SK-N-SH (cell line): ENCODE results near the gene GNAT2. TPM values are rescaled to one million over a fixed set of nuclear protein-coding genes. Genes with fewer than 3 reads are reported as not detected.

Source experiments
- CTCF ChIA-PET: fragments of 300-600, 350-600 bp; formaldehyde crosslinking; extraction: SDS; loops from one replicate; lab custom pipeline; 2021; lab: Yijun Ruan, JAX
- POLR2A ChIA-PET: fragments of 350-600 bp; sonication (Branson Sonifier 250); formaldehyde crosslinking; extraction: SDS; loops from one replicate; lab custom pipeline; 2020; ENCODE audit warnings: antibody characterized with exemption, inconsistent platforms; lab: Yijun Ruan, JAX
- DNase-seq: peaks from one replicate; pipeline ENCODE4 v3.0.0; 2012
- H2AFZ ChIP-seq: fragments of 200-600 bp; sonication (generic); 2 replicates; pipeline ENCODE4 v1.8.1; 2016; ENCODE audit warnings: antibody characterized with exemption, mild to moderate bottlenecking, low read depth
- H3F3A ChIP-seq: fragments of 200-600 bp; sonication (generic); replicated peaks from 2 replicates; pipeline ENCODE3; 2016; ENCODE audit warnings: antibody characterized with exemption, mild to moderate bottlenecking; ENCODE audit not compliant: insufficient read depth
- H3K27ac ChIP-seq, 2 experiments: fragments of 200-500 bp in 1 of 2; fragments of 200-600 bp in 1 of 2; sonication (Bioruptor generic) in 1 of 2; sonication (generic), shearing (Covaris generic) in 1 of 2; 2 replicates each; pipeline versions ENCODE4 v1.5.1 to v1.6.1; 2014 to 2016; ENCODE audit warnings: low read depth in 2 of 2, inconsistent platforms in 1 of 2, low read length in 1 of 2, mild to moderate bottlenecking in 1 of 2, mixed read lengths in 1 of 2
- H3K27me3 ChIP-seq: fragments of 200-600 bp; sonication (generic), shearing (Covaris generic); 2 replicates; pipeline ENCODE4 v1.6.1; 2016; ENCODE audit warnings: mixed run types; ENCODE audit not compliant: insufficient read depth
- H3K36me3 ChIP-seq, 2 experiments: fragments of 200-500 bp in 1 of 2; fragments of 200-600 bp in 1 of 2; sonication (Bioruptor generic) in 1 of 2; sonication (generic) in 1 of 2; replicated peaks in 1 of 2; 2 replicates each; pipeline versions ENCODE3 to v1.5.1; 2014 to 2016; ENCODE audit warnings: low read length in 1 of 2, mild to moderate bottlenecking in 1 of 2; ENCODE audit not compliant: insufficient read depth in 2 of 2, control insufficient read depth in 1 of 2
- H3K4me1 ChIP-seq, 2 experiments: fragments of 200-500 bp in 1 of 2; fragments of 200-600 bp in 1 of 2; sonication (Bioruptor generic) in 1 of 2; sonication (generic), shearing (Covaris generic) in 1 of 2; 2 replicates each; pipeline versions ENCODE4 v1.5.1 to v1.6.1; 2014 to 2016; ENCODE audit warnings: low read depth in 1 of 2, low read length in 1 of 2, mixed run types in 1 of 2; ENCODE audit not compliant: insufficient read depth in 2 of 2, control insufficient read depth in 1 of 2
- H3K4me2 ChIP-seq: fragments of 200-600 bp; sonication (generic), shearing (Covaris generic); 2 replicates; pipeline ENCODE4 v1.6.1; 2017; ENCODE audit warnings: mixed run types
- H3K4me3 ChIP-seq, 2 experiments: fragments of 200-500 bp in 1 of 2; fragments of 200-600 bp in 1 of 2; sonication (Bioruptor generic) in 1 of 2; sonication (generic), shearing (Covaris generic) in 1 of 2; 2 replicates each; pipeline versions ENCODE4 v1.5.1 to v1.8.1; 2014 to 2016; ENCODE audit warnings: low read depth in 2 of 2, inconsistent platforms in 1 of 2, low read length in 1 of 2, mild to moderate bottlenecking in 1 of 2, mixed read lengths in 1 of 2, moderate library complexity in 1 of 2
- H3K79me2 ChIP-seq: fragments of 200-600 bp; sonication (generic); 2 replicates; pipeline ENCODE4 v1.8.1; 2017; ENCODE audit warnings: mild to moderate bottlenecking; ENCODE audit not compliant: insufficient read depth
- H3K9ac ChIP-seq: fragments of 200-600 bp; sonication (generic); 2 replicates; pipeline ENCODE4 v1.6.1; 2017; ENCODE audit warnings: mixed run types
- H3K9me2 ChIP-seq: fragments of 200-600 bp; sonication (generic); 2 replicates; pipeline ENCODE4 v1.6.1; 2017; ENCODE audit warnings: mixed run types
- H3K9me3 ChIP-seq: fragments of 200-600 bp; sonication (generic); 2 replicates; pipeline ENCODE4 v1.6.1; 2017; ENCODE audit warnings: mixed run types, mild to moderate bottlenecking, moderate library complexity
- H4K20me1 ChIP-seq: fragments of 200-600 bp; sonication (generic); 2 replicates; pipeline ENCODE4 v1.6.1; 2017; ENCODE audit warnings: mild to moderate bottlenecking, mixed run types; ENCODE audit not compliant: insufficient read depth
- CHD2 ChIP-seq: fragments of 150-350 bp; IDR thresholded peaks from 2 replicates; pipeline ENCODE4 v1.6.1; 2018; ENCODE audit warnings: low read length; ENCODE audit not compliant: partially characterized antibody
- ELF1 ChIP-seq: IDR thresholded peaks from 2 replicates; pipeline ENCODE4 v1.4.0; 2012
- EP300 ChIP-seq, 2 experiments: IDR thresholded peaks; 2 replicates each; pipeline versions ENCODE4 v1.4.0 to v1.6.1; 2012; ENCODE audit warnings: borderline replicate concordance in 1 of 2, low read depth in 1 of 2, low read length in 1 of 2
- FOSL2 ChIP-seq: IDR thresholded peaks from 2 replicates; pipeline ENCODE4 v1.4.0; 2012; ENCODE audit warnings: low read depth, mild to moderate bottlenecking, moderate library complexity, borderline replicate concordance
- FOXM1 ChIP-seq: IDR thresholded peaks from 2 replicates; pipeline ENCODE4 v1.4.0; 2012; ENCODE audit warnings: low read depth, mild to moderate bottlenecking
- GABPA ChIP-seq: IDR thresholded peaks from 2 replicates; pipeline ENCODE4 v1.4.0; 2012; ENCODE audit warnings: low read depth, mild to moderate bottlenecking
- JUND ChIP-seq: IDR thresholded peaks from 2 replicates; pipeline ENCODE4 v1.4.0; 2012
- NFIC ChIP-seq: IDR thresholded peaks from 2 replicates; pipeline ENCODE4 v1.4.0; 2012; ENCODE audit warnings: borderline replicate concordance
- NRF1 ChIP-seq: IDR thresholded peaks from 2 replicates; pipeline ENCODE4 v1.6.1; 2012; ENCODE audit warnings: low read depth, mild to moderate bottlenecking, low read length
- RAD21 ChIP-seq: IDR thresholded peaks from 2 replicates; pipeline ENCODE4 v1.6.1; 2012; ENCODE audit warnings: mild to moderate bottlenecking, low read length
- RFX5 ChIP-seq: IDR thresholded peaks from 2 replicates; pipeline ENCODE4 v1.6.1; 2012; ENCODE audit warnings: mild to moderate bottlenecking, improper control_type of control experiment, low read length
- RXRA ChIP-seq: IDR thresholded peaks from 2 replicates; pipeline ENCODE4 v1.4.0; 2012; ENCODE audit warnings: low read depth, mild to moderate bottlenecking, borderline replicate concordance
- SMC3 ChIP-seq: IDR thresholded peaks from 2 replicates; pipeline ENCODE4 v1.6.1; 2012; ENCODE audit warnings: low read depth, low read length, improper control_type of control experiment
- TAF1 ChIP-seq: IDR thresholded peaks from 2 replicates; pipeline ENCODE4 v1.6.1; 2012; ENCODE audit warnings: low read depth, mild to moderate bottlenecking, low read length, moderate library complexity, borderline replicate concordance
- TCF12 ChIP-seq: IDR thresholded peaks from 2 replicates; pipeline ENCODE4 v1.4.0; 2012
- WGBS: methylation state at CpG from one replicate; pipeline ENCODE4 v1.1.6; 2017; ENCODE audit warnings: low lambda C conversion rate; 5-methylcytosine and 5-hydroxymethylcytosine counted together
- polyA plus RNA-seq, 3 experiments: library from polyadenylated mRNA; depleted of rRNA; stranded (reverse); fragments of >200 nt; gene quantifications; 2 replicates each; pipeline ENCODE4 v1.2.3, GENCODE V29; 2012
- TF ChIP-seq, protein P1 (sequence below): IDR thresholded peaks from 2 replicates; pipeline ENCODE4 v1.4.0; 2012; ENCODE audit warnings: low read depth, borderline replicate concordance
- TF ChIP-seq, protein P2 (sequence below): fragments of 150-350 bp; IDR thresholded peaks from 2 replicates; pipeline ENCODE4 v1.6.1; 2017; ENCODE audit warnings: antibody characterized with exemption, low read length, low read depth, borderline replicate concordance
- TF ChIP-seq, protein P3 (sequence below): IDR thresholded peaks from 2 replicates; pipeline ENCODE4 v1.6.1; 2012; ENCODE audit warnings: mild to moderate bottlenecking, low read depth, low read length, moderate library complexity

The GNAT2 gene
- polyA plus RNA-seq, 1 of the 3 experiments (the other 2 are of a cell fraction): 0.16 TPM

DNA sequence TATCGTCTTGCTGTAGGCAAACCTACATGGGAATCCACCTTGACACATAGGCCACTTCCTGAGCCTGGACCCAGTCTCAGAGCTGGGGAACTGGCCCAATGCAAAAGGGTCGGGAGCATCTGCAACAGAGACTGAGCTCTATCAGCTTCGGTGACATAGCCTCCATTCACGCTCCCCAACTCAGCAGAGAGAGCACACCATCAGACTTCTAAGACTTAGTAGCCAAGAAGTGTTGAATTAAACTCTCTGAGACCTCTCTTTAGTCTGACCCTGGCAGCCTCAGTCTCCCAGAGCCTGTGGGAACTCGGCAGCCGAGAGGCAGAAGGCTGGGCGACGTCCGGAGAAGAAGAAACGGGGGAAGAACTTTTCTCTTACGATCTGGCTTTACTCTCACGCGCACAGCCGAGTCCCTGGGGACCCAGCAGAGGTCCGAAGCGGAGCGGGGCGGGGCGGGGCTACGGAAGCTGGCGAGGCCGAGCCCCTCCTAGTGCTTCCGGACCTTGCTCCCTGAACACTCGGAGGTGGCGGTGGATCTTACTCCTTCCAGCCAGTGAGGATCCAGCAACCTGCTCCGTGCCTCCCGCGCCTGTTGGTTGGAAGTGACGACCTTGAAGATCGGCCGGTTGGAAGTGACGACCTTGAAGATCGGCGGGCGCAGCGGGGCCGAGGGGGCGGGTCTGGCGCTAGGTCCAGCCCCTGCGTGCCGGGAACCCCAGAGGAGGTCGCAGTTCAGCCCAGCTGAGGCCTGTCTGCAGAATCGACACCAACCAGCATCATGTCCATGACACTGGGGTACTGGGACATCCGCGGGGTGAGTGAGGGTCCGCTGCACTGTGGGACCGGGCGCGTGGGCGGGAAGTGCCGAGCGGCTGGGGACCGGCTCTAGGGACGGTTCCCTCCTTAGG, 36.5 kb upstream of the GNAT2 start, which contains the start of gene GSTM4 (continued):
- TF ChIP-seq, protein P1, sequence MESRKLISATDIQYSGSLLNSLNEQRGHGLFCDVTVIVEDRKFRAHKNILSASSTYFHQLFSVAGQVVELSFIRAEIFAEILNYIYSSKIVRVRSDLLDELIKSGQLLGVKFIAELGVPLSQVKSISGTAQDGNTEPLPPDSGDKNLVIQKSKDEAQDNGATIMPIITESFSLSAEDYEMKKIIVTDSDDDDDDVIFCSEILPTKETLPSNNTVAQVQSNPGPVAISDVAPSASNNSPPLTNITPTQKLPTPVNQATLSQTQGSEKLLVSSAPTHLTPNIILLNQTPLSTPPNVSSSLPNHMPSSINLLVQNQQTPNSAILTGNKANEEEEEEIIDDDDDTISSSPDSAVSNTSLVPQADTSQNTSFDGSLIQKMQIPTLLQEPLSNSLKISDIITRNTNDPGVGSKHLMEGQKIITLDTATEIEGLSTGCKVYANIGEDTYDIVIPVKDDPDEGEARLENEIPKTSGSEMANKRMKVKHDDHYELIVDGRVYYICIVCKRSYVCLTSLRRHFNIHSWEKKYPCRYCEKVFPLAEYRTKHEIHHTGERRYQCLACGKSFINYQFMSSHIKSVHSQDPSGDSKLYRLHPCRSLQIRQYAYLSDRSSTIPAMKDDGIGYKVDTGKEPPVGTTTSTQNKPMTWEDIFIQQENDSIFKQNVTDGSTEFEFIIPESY: no peak

DNA sequence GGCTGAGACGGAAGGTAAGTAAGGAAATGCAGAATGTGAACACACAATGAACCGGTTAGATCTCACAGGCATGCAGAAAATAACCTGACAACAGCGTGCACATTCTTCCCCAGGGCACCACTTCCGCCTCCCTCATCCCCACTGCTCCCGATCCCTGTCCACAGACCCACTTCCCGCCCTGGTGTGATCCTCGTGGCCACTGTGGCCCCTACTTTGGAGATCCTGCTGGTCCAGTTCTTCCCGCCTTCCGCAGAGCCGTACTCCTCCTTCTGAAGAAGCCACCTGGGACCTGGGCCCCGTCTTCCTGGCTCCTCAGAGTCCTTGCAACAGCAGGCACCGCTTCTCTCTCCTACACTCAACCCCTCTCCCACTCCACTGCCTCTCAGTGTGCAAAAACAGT, 35.1 kb upstream of the GNAT2 start:
- Histone ChIP-seq H2AFZ (no peak overlapping the region), H3K4me1 (peaks cover 12 to 24% of the 10 kb centered on the region in 2 experiments), H3K4me2 (no peak overlapping the region), H4K20me1 (no peaks in the 10 kb centered on the region), H3K36me3 (peaks cover 0 to 4% of the 10 kb centered on the region in 2 experiments), H3F3A (no peaks in the 10 kb centered on the region), H3K9me2 (no peaks in the 10 kb centered on the region), H3K9me3 (no peaks in the 10 kb centered on the region), H3K27ac (no peak overlapping the region), H3K4me3 (no peak overlapping the region), H3K27me3 (no peaks in the 10 kb centered on the region), H3K9ac (no peak overlapping the region), H3K79me2 (no peaks in the 10 kb centered on the region)
- ChIA-PET POLR2A (interaction anchor here (3.3 kb wide), 1 partner anchor 106 kb away, joined by 13 read pairs; the partner anchor contains the start of gene GNAI3), CTCF (interaction anchor here (1.5 to 4.0 kb wide), 6 partner anchors 14 to 330 kb away, joined by 4 to 29 read pairs (median 14); partner anchors contain the start of gene AHCYL1)
- no peak for DNase-seq
- WGBS: 92% methylated on average over 12 of the region's 12 CpGs
- TF ChIP-seq JUND: no peak
- TF ChIP-seq, protein P2, sequence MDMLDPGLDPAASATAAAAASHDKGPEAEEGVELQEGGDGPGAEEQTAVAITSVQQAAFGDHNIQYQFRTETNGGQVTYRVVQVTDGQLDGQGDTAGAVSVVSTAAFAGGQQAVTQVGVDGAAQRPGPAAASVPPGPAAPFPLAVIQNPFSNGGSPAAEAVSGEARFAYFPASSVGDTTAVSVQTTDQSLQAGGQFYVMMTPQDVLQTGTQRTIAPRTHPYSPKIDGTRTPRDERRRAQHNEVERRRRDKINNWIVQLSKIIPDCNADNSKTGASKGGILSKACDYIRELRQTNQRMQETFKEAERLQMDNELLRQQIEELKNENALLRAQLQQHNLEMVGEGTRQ: no peak
- no peak for TF ChIP-seq NFIC
- no peak for TF ChIP-seq FOXM1
- TF ChIP-seq SMC3: no peak
- no peak for TF ChIP-seq CHD2
- TF ChIP-seq ELF1: no peak
- no peak for TF ChIP-seq FOSL2
- no peak for TF ChIP-seq TAF1
- TF ChIP-seq GABPA: no peak
- TF ChIP-seq EP300 (IDR thresholded peaks at IDR 0.05; ENCODE audit: borderline replicate concordance in 1 of 2, low read depth in 1 of 2, low read length in 1 of 2): no peak
- no peak for TF ChIP-seq RXRA
- TF ChIP-seq RAD21: no peak
- TF ChIP-seq, protein P3, sequence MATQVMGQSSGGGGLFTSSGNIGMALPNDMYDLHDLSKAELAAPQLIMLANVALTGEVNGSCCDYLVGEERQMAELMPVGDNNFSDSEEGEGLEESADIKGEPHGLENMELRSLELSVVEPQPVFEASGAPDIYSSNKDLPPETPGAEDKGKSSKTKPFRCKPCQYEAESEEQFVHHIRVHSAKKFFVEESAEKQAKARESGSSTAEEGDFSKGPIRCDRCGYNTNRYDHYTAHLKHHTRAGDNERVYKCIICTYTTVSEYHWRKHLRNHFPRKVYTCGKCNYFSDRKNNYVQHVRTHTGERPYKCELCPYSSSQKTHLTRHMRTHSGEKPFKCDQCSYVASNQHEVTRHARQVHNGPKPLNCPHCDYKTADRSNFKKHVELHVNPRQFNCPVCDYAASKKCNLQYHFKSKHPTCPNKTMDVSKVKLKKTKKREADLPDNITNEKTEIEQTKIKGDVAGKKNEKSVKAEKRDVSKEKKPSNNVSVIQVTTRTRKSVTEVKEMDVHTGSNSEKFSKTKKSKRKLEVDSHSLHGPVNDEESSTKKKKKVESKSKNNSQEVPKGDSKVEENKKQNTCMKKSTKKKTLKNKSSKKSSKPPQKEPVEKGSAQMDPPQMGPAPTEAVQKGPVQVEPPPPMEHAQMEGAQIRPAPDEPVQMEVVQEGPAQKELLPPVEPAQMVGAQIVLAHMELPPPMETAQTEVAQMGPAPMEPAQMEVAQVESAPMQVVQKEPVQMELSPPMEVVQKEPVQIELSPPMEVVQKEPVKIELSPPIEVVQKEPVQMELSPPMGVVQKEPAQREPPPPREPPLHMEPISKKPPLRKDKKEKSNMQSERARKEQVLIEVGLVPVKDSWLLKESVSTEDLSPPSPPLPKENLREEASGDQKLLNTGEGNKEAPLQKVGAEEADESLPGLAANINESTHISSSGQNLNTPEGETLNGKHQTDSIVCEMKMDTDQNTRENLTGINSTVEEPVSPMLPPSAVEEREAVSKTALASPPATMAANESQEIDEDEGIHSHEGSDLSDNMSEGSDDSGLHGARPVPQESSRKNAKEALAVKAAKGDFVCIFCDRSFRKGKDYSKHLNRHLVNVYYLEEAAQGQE: no peak
- TF ChIP-seq TCF12: no peak
- no peak for TF ChIP-seq RFX5
- no peak for TF ChIP-seq NRF1
- TF ChIP-seq, all 33 proteins: peak for 0
